ENCODE measurements around the gene S100A7A.

The S100A7A gene

DNA sequence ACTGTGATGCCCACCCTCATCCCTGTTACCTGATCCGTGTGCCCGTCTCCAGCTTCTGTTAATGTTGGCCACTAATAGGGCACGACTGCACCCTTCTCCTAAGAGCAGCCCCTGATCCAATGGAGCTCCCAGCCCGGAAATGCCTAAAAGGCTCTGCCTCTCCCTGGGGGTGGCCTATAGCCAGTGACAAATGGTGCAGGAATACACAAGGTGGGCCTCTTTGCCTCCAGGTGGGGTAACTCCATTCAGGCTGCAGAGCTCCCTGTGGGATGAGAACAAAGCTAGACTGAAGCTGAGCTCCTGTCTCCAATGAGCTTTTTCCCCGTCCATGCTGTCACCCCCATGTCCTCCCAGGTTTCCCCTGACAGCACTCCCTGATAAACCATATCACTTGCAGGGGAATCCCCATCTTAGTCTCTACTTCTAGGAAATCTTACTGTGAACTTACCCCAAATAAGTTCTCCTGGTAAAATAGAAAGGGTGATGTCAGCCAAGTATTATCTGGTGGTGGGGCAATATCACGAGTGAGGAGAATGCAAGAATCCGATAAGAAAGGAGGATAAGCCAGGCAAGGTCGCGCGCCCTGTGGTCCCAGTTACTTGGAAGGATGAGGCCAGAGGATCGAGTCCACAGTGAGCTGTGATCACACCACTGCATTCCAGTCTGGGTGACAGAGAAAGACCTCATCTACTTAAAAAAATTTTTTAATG is 18.6 kb downstream of the S100A7A start:
- TF ChIP-seq, protein P1, sequence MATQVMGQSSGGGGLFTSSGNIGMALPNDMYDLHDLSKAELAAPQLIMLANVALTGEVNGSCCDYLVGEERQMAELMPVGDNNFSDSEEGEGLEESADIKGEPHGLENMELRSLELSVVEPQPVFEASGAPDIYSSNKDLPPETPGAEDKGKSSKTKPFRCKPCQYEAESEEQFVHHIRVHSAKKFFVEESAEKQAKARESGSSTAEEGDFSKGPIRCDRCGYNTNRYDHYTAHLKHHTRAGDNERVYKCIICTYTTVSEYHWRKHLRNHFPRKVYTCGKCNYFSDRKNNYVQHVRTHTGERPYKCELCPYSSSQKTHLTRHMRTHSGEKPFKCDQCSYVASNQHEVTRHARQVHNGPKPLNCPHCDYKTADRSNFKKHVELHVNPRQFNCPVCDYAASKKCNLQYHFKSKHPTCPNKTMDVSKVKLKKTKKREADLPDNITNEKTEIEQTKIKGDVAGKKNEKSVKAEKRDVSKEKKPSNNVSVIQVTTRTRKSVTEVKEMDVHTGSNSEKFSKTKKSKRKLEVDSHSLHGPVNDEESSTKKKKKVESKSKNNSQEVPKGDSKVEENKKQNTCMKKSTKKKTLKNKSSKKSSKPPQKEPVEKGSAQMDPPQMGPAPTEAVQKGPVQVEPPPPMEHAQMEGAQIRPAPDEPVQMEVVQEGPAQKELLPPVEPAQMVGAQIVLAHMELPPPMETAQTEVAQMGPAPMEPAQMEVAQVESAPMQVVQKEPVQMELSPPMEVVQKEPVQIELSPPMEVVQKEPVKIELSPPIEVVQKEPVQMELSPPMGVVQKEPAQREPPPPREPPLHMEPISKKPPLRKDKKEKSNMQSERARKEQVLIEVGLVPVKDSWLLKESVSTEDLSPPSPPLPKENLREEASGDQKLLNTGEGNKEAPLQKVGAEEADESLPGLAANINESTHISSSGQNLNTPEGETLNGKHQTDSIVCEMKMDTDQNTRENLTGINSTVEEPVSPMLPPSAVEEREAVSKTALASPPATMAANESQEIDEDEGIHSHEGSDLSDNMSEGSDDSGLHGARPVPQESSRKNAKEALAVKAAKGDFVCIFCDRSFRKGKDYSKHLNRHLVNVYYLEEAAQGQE (IDR thresholded peaks at IDR 0.05; ENCODE audit: insufficient replicate concordance, low read depth), result no peak
- TF ChIP-seq GABPA (IDR thresholded peaks at IDR 0.05; ENCODE audit: low read depth), result no peak
- TF ChIP-seq SPI1 (IDR thresholded peaks at IDR 0.05; ENCODE audit: borderline replicate concordance, low read depth), result no peak
- no peak for TF ChIP-seq POLR2AphosphoS5 (IDR thresholded peaks at IDR 0.05; ENCODE audit: low read depth)
- no peak for TF ChIP-seq CTCF (IDR thresholded peaks at IDR 0.05; ENCODE audit: insufficient read depth, low read length)
- DNase-seq (ENCODE audit: low read depth in 1 of 2, low spot score in 1 of 2), result no peak
- no peaks in the 10 kb centered on the region for H3K27me3 ChIP-seq (ENCODE audit: insufficient read depth, poor library complexity, severe bottlenecking)

DNA sequence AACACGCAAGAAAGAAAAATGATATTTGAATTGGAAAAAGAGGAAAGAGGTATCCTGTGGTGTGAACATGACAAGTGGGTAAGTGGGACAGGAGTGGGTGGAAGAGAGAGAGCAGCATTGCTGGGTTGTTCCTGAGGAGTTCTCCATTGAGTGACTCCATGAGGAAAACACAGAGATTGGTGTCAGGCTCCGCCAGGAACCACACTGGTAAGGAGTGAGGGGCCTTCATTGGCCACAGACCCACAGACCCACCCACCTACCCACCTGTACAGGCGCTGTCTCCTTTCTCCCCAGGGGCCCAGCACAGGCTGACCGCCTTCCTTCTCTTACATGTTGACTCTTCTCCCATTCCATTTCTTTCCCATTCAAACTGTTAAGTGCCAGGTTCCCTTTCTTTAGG is 20.9 kb downstream of the S100A7A start:
- no peak for TF ChIP-seq POLR2AphosphoS5 (IDR thresholded peaks at IDR 0.05; ENCODE audit: low read depth)
- TF ChIP-seq SPI1 (IDR thresholded peaks at IDR 0.05; ENCODE audit: borderline replicate concordance, low read depth), result no peak
- no peak for TF ChIP-seq CTCF (IDR thresholded peaks at IDR 0.05; ENCODE audit: insufficient read depth, low read length)
- TF ChIP-seq GABPA (IDR thresholded peaks at IDR 0.05; ENCODE audit: low read depth), result no peak
- no peak overlapping the region for H3K27ac ChIP-seq (replicated peaks)
- H3K27me3 ChIP-seq (ENCODE audit: insufficient read depth, poor library complexity, severe bottlenecking), result no peaks in the 10 kb centered on the region
- no peak for DNase-seq (ENCODE audit: low read depth in 1 of 2, low spot score in 1 of 2)
- no peak overlapping the region for H3K4me3 ChIP-seq (replicated peaks; ENCODE audit: insufficient read depth, low read length)

More for the DNA sequence above, 18.6 kb downstream of the S100A7A start:
- H3K27ac ChIP-seq (replicated peaks), result no peak overlapping the region
- H3K4me3 ChIP-seq (replicated peaks; ENCODE audit: insufficient read depth, low read length), result no peak overlapping the region

DNA sequence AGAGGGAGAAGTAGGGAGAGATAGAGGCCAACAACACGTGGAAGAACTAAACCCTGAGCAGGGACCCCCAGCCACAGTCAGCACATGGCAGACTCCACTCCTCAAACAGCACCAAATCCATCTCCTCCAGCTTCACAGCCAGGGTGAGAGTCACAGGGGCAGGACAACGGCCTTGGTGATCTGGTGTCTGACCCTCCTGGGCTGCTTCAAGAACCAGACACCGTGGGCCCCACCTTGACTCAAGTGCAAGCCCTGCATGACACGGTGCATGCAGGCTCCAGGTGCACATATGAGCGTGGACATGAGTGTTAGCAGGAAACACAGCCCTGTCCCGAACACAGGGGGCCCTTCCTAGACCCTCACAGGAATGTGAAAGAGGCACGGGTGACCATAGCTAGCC is 22.3 kb downstream of the S100A7A start:
- DNase-seq (ENCODE audit: low read depth in 1 of 2, low spot score in 1 of 2), result no peak
- Histone ChIP-seq H3K4me3 (replicated peaks; ENCODE audit: insufficient read depth, low read length) (no peak overlapping the region), H3K27me3 (ENCODE audit: insufficient read depth, poor library complexity, severe bottlenecking) (no peaks in the 10 kb centered on the region), H3K27ac (replicated peaks) (no peak overlapping the region)
- TF ChIP-seq, protein P1 (IDR thresholded peaks at IDR 0.05; ENCODE audit: insufficient replicate concordance, low read depth), result no peak
- TF ChIP-seq SPI1 (IDR thresholded peaks at IDR 0.05; ENCODE audit: borderline replicate concordance, low read depth) (no peak), CTCF (IDR thresholded peaks at IDR 0.05; ENCODE audit: insufficient read depth, low read length) (no peak), POLR2AphosphoS5 (IDR thresholded peaks at IDR 0.05; ENCODE audit: low read depth) (no peak)

DNA sequence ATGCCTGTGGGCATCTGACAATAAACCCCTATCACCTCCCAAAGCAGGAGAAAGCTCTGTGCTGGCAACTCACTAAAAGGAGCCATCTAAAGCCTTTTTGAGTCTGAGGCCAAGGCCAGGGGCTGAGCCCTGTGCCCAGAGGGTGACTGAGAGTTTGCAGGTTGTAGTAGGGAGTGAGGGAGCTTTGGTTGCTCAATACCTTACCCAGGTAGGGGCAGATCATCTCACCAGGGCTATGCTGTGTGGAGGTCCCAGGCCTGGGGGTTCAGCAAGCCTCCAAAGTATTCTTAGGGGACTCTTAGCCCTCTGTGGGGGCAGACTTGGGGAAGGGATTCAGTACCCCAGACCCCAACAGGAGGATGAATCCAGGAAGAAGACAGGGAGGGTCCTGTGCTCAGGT is 23.0 kb downstream of the S100A7A start:
- Histone ChIP-seq H3K4me3 (replicated peaks; ENCODE audit: insufficient read depth, low read length) (no peak overlapping the region), H3K27me3 (ENCODE audit: insufficient read depth, poor library complexity, severe bottlenecking) (no peaks in the 10 kb centered on the region), H3K27ac (replicated peaks) (no peak overlapping the region)
- no peak for TF ChIP-seq SPI1 (IDR thresholded peaks at IDR 0.05; ENCODE audit: borderline replicate concordance, low read depth)
- no peak for DNase-seq (ENCODE audit: low read depth in 1 of 2, low spot score in 1 of 2)
